NOMO-1 (cell line): ENCODE measurements around the gene PSTK.

Experiments used
- DNase-seq, 2 experiments: peaks; one replicate each; lab custom pipeline; 2025; ENCODE audit not compliant: unreplicated experiment in 2 of 2; lab: John Stamatoyannopoulos, UW

The PSTK gene

DNA sequence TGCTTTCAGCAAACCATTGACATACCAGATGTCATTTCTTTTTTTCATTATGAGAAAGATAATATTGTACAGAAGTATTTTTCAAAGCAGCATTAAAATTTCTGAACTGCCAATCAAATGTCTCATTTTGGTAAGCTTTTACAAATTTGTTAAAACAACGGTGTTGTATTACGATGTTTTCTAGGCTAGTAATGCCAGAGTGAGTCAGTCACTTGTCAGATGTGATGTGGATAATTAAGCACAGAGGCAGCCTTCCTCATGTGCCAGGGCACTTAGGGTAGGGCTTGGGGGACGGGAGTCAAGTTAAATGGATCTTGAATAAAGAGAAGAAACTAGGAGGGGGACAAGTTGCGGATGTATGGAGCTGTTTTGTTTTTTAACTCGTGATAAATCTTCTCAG, 10.1 kb downstream of the PSTK start:
- DNase-seq: no peak

DNA sequence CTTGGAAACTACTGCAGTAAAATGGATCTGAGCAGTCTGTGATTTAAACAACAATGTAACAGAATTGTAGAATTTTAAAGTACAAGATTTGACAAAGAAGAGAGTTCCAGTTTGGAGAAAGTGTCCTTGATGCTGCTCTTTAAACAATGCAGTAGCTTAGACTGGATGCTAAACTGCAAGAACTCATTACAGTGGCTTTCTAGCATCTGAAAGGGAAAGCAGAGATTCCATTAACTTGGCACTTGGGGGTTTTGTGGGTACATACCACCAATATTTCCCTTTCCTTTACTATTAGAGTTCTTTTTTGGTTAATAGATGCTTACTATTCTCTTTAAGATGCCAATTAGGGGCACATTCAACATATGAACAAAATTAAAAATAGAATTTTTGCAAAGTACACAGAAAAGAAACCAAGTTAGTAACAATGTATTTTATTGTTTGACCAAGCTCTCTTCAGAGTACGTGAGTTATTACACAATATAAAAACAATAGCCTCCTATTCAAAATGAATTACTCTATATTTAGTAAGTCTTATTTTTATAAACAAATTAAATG, 11.9 kb downstream of the PSTK start:
- no peak for DNase-seq

DNA sequence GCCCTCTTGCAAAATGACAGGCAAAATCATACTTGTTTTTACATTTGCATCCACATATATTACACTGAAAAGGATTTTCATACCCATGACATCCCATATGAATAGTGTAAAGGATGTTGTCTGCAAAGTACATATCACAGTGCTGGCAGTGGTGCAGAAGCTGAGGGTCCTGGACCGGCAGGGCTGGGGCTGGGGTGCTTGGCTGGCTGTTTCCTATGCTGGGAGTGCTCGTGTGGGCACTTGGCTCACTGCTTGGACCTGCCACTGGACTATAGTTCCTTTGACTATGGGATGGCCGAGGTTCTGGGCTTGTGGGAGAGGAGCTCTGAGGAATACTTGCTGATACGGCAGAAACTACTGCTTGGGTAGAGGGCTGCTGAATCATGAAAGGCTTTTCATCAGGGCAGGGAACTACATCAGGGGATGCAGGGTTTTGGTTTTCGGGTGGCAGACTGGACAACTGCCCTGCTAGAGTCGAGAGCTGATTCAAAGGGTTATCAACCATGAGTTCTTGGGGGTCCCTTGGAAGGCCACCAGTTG, 13.7 kb downstream of the PSTK start:
- DNase-seq: no peak

DNA sequence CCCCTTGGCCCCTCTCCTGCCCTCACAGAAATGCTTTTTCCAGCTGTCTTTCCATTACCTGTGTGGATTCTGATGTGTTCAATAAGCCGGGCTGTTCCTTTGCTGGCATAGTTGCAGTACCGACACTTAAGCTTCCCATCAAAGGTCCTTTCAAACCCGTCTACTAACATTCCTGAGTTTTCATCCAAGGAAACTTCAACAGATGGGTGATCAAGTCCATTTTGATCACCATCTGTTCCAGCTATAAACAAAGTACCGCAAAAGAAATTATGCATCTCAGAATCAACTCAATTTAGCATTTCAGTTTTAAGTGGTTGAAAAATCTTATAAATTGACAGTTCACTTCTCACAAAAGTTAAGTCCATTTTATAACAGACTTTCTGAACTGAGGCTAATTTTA, 15.7 kb downstream of the PSTK start:
- no peak for DNase-seq

DNA sequence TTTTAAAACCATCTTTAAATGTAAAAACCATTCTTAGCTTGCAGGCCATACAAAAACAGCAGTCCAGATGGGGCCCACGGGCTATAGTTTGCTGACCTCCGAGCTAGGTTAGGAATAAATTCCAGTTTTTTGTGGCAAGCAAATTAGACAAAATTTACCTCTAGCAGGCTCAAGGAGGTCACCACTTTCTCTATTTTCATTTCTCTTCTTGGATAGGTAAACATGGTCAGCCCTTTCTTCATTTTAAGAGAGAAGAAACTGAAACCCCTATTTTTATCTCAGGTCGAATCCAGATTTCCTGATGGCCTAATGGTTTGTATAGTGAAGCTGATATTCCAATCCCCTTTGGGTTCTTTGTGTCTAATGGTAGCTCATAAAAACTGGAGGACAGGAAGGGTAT, 17.7 kb downstream of the PSTK start:
- DNase-seq: no peak

DNA sequence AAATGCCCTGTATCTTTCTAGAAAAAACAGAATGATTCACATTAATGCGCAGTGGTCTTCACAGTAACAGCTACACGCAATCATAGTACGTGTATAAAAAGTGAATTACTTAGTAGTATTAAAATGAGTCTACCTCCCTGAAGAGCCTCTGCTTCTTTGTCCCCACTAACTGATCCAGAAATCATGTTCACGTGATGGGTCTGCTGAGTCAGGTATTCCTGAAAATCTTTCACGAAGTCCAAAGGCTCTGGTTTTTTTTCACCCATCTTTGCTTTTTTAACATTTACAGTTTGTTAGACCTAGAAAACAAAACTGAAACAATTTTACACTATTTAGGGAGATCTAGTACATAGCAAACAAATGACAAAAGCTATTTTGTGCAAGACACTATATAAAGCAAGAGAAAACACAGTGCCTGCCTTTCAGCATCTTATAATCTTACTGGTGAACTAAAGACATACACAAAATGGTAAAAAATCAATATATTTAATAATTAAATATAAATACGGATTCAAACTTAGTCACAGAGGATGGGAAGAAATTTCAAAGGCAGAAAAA, 18.2 kb downstream of the PSTK start:
- no peak for DNase-seq

DNA sequence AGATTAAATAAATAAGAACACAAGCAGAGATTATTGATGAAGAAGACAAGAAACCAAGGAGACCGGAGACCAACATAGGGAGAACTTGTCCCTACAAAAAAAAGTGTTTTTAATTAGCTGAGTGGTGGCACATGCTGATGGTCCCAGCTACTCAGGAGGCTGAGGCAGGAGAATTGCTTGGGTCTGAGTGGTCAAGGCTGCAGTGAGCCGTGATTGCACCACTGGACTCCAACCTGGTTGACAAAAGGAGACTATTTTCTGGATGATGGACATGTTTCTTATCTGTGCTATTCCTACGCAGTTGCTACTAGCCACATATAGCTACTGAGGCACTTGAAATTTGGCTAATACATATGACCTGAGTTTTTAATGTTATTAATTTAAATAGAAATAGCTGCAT, 18.7 kb downstream of the PSTK start:
- no peak for DNase-seq

DNA sequence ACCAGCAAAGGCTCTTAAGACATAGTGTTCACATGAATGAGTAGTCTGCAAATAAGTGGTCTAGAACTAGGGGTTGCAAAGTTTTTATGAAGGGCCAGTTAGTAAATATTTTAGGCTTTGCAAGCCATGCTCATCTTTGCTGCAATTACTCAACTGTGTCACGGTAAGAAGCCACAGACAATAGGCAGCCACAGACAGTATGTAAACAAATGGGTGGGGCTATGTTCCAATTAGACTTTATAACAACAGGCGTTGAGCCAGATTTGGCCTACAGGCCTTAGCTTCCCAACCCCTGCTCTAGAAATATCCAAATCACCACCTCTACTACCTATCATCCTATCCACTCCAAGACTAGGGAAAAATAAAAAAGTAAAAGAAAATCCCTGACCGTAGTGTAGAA, 19.1 kb downstream of the PSTK start:
- DNase-seq: no peak

DNA sequence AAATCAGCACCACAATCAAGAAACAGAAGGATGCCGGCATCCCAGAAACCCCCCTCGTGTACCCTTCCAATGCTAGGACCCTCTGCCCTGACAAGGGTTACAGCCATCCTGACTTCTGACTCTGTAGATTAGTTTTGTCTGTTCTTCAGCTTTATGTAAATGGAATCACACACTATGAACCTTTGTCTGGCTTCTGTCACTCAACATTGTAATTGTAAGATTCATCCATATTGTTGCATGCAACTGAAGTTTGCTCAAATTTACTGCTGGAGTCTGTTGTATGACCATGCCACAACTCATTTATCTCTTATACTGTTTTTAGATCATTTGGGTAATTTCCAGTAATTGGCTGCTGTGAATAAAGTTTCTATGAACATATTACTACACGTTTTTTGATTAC, 20.0 kb downstream of the PSTK start:
- no peak for DNase-seq

DNA sequence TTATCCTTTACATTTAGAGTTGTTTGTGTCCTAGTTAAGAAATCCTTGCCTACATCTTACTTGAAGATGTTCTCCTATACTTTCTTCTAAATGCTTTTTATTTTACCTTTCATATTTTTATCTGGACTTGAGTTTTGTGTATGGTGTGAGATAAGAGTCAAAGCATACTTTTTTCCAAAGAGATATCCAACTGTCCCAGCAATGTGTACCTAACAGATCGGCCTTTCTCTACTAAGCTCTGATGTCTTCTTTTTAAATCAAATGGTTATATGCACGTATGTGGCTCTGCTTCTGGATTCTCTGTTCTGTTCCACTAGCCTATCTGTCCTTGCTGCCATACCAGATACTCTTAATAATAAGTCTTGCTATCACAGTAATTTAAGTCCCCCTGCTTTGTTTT, 21.2 kb downstream of the PSTK start:
- no peak for DNase-seq

DNA sequence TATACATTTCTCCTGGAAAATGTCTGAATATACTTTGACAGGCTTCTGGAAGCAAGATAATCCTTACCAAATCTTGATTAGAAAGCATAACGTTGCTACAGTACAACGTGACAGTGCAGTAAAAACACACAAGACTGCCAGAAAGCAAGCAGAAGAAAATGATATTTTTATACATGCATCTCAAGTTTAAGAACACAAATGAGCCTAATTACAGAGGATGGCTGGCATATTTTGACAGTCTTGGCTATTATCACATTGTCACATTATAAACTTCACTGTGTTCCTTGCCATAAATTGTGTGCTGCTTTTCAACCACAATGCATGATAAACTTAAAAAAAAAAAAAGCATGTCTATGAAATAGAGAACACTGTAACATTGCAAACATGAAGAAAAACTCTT, 24.1 kb downstream of the PSTK start:
- no peak for DNase-seq

DNA sequence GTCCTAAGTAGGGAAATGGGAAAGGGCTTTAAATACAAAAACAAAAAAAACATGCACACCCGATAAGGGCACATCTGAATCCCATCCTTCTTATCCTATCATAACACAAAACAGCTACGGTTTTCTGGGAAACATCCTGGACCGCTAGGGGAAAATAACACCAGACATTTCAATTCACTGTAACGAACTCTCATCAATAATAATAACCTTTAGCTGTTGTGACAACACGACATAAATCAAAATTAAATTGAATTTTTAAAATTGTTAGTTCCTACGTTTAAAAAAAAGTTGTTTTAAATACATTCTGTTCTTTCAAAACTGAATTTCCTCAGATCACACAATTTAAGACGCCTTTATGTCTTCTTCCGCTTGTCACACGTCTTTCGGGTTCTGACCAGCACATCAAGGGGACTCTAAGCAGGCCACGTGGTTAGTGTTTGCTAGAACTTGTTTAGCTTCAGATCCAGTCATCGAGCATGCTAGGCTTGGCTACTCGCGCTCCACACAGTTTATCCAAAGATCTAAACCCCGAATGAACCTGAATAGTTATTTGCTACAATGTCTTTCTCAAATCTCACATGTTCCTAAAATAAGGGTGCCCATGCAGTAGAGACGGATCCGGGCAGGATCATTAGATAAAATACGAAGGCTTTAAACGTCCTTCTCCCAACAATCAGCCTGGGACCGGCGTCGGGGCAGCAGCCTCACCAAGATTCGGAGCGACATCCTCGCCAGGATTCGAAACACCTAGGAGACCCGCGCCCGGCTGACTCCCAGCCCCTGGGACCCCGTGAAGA, 27.6 kb downstream of the PSTK start:
- peak; percentile 27 to 60 for DNase-seq

DNA sequence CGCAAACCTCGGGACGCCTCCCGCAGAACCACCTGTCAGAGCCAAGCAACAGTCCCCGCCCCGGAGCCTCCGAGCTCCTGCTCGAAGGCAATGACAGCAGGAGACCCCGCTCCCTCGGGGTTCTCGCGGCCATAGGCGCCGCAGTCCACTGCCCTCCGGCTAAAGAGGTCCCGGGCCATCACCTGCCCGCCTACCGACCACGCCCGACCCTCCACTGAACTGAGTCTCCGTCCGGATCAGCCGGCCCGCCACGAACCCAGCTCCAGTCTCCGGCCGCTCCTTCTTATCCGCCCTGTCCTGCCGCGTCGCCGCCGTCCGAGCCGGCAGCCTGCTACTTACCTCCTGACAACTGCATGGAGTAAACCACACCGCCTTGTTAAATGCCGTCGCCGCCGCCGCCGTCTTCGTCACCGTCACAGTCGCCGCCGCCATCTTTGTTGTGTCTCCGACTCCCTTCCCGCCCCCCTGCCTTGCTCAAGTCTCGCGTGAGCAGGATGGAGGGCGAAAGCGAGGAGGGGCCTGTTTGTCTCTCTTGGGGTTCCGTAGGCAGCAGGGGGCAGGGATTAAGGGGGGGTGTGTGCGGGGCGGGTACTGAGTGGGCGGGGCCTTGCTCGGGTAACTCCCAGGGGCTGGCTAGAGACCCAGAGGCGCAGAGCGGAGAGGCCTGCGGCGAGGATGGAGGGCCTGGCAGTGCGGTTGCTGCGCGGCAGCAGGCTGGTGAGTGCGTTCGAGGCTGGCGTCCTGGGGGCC, 28.3 kb downstream of the PSTK start, which contains the start of the genes ACADSB and IKZF5:
ACADSB (plus strand) TSS at position 652 of the 750 bp plus-strand sequence; CDS start at position 676, 24 bp downstream.
IKZF5 (minus strand) TSS at position 441 of the 750 bp plus-strand sequence. CDS start 10,170 bp downstream, outside the sequence.
- DNase-seq: peak; percentile 93 to 95

DNA sequence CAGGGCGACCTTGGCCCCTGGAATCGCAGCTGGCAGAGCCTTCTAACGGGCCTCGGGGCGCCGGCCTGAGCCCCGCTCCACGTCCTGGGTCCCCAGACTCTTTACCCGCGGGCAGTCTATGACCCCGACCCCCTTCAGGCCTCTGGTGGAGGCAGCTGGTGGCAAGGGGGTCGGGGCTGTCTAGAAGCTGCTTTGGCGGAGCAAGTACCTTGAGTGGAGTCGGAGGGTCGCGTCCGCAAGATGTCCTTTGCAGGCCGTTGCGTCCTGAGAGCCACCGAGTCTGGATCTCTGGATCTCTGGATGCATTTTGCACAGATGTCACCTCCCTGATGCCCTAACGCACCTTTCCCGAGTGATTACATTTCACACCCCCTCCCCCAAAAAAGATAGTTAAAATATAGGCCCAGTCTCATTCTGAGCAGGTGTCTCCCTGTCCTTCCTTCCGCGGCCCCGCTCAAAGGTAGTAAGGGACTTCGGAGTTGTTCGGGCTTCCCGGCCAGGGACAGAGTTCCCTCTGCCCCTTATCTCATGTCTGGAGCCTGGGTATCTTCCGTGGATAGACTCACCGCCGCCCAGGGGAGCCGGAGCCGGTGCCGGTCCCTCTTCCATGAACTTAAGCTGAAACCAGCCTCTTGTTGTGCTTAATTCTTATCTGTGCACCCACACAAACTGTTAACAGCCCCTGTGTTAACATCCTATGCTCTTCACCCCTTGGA, 29.1 kb downstream of the PSTK start:
- DNase-seq: no peak

DNA sequence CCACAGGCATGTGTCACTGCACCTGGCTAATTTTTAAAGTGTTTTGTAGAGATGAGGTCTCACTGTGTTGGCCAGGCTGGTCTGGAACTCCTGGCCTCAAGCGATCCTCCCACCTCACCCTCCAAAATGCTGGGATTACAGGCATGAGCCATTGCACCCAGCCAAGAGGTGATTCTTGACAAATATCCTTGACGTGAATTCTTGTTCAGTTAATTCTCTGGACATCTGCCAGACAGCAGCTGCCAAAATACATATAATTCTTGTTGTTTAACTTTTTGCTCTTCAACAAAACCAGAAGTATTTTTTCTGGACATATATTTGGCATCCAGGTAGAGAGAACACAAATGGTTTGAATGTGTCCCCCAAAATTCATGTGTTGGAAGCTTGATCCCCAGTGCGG, 31.8 kb downstream of the PSTK start:
- no peak for DNase-seq

DNA sequence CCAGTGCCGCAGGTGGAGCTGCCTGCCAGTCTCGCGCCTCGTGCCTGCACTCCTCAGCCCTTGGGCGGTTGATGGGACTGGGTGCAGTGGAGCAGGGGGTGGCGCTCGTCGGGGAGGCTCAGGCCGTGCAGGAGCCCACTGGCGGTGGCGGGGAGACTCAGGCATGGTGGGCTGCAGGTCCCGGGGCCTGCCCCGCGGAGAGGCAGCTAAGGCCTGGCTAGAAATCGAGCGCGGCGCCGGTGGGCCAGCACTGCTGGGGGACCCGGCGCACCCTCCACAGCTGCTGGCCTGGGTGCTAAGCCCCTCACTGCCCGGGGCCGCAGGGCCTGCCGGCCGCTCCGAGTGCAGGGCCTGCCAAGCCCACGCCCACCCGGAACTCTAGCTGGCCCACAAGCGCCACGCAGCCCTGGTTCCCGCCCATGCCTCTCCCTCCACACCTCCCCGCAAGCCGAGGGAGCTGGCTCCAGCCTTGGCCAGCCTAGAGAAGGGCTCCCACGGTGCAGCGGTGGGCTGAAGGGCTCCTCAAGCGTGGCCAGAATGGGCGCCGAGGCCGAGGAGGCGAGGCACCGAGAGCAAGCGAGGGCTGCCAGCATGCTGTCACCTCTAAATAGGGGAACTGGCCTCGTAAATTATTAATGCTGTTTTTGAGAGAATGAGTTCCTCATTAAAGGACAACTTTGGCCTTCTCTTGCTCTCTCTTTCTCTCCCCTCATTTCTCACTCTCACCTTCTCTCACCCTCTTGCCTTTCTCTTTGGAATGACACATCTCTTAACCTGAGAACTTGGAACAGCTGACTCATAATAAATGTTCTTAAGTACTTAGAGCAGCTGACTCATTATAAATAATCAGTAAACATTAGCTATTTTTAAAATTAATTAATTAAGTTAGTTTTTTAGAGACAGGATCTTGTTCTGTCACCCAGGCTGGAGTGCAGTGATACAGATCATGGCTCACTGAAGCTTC, 33.5 kb downstream of the PSTK start:
- no peak for DNase-seq

DNA sequence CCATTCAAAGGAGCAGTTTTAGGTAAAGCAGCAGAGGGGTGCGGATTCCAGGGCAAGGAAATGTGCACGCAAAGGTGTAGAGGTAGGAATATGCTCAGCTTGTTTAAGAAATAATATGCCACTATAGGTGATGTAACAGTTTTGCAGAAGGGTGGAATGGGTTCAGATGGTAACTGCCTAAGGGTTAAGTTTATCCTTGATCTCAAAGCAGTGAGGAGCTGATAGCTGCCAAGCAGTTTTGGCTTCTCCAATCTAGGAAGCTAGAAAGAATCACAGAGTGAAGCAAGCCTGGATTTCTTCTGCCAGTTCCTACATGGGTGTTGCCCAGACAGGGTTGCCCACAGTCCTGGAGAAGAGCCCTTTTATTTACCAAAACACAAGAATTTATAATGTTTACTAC, 34.6 kb downstream of the PSTK start:
- DNase-seq: no peak

DNA sequence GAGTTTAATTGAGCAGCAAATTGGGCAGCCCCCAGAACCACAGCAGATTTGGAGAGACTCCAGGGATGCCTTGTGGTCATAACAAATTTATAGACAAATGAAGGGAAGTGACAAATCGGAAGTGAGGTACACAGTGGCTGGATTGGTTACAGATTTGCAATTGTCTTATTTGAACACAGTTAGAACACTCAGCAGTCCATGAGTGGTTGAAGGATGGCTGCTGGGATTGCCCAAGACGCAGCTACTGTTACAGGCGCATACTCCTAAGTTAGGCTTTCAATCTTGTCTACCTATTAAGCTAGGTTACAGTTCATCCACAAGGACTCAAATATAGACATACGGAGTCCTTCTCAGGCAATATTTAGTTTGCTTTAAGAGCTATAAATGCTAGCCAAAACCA, 36.0 kb downstream of the PSTK start:
- no peak for DNase-seq

DNA sequence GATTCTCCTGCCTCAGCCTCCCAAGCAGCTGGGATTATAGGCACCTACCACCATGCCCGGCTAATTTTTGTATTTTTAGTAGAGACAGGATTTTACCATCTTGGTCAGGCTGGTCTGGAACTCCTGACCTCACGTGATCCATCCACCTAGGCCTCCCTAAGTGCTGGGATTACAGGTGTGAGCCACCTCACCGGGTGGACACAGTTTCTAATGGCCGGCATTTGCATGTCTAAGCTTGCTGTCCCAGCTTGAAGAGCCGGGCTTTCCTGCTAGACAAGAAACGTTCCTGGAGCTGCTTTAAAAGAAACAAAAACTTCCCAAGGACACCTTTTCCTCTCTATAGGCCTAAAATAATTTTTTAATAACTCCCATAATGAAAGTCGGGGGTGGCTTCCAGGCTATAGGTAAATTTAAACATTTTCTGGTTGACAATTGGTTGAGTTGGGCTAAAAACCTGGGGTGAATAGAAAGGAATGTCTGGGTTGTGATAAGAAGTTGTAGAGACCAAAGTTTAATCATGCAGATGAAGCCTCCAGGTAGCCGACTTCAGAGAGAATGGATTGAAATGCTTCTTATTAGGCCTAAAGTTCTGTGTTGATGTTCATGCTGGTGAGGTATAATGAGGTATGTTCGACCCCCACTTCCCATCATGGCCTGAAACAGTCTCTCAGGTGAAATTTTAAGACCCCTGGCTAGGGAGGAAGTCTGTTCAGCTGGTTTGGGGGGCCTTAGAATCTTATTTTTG, 37.4 kb downstream of the PSTK start:
- DNase-seq: no peak
